ENCODE measurements around the gene PREPL.

Gene PREPL

GRCh38 chr2:44369392-44369791, 8.1 kb upstream of the PREPL start:
- TF ChIP-seq EZH2phosphoT487 (conservative IDR thresholded peaks at IDR 0.05; ENCODE audit: low read length) = no peak
- TF ChIP-seq CTCF (IDR thresholded peaks at IDR 0.05; ENCODE audit: insufficient read depth, low read length, poor library complexity, severe bottlenecking) = no peak
- Histone ChIP-seq H3K27ac (ENCODE audit: low read depth, low read length) (no peak overlapping the region), H3K79me2 (ENCODE audit: insufficient read depth, low read length) (peaks cover 72% of the 10 kb centered on the region), H3K27me3 (ENCODE audit: low read length) (no peaks in the 10 kb centered on the region), H3K9ac (ENCODE audit: low read length) (no peak overlapping the region), H3K9me2 (replicated peaks; ENCODE audit: insufficient read depth, low read length) (no peaks in the 10 kb centered on the region), H3K4me2 (ENCODE audit: low read depth, low read length, poor library complexity, severe bottlenecking) (no peak overlapping the region), H3F3A (ENCODE audit: insufficient read depth) (no peaks in the 10 kb centered on the region), H3K4me3 (ENCODE audit: insufficient read depth, low read length, poor library complexity, severe bottlenecking) (no peak overlapping the region), H3K9me3 (ENCODE audit: insufficient read depth, low read length) (no peaks in the 10 kb centered on the region), H2AFZ (ENCODE audit: low read depth, low read length, severe bottlenecking) (no peak overlapping the region), H3K36me3 (ENCODE audit: low read length) (peaks cover 4% of the 10 kb centered on the region; the same call in 1 of the 2 replicates), H4K20me1 (ENCODE audit: low read depth, low read length) (peaks cover 12% of the 10 kb centered on the region; the same call in 1 of the 2 replicates)

- Histone ChIP-seq H3K27me3 (ENCODE audit: low read length) (no peaks in the 10 kb centered on the region), H3K27ac (ENCODE audit: low read depth, low read length) (no peak overlapping the region), H3K4me3 (ENCODE audit: insufficient read depth, low read length, poor library complexity, severe bottlenecking) (no peak overlapping the region), H3K9ac (ENCODE audit: low read length) (no peak overlapping the region), H3K9me2 (replicated peaks; ENCODE audit: insufficient read depth, low read length) (no peaks in the 10 kb centered on the region), H3K36me3 (ENCODE audit: low read length) (no peaks in the 10 kb centered on the region; the same call in 1 of the 2 replicates), H3F3A (ENCODE audit: insufficient read depth) (no peaks in the 10 kb centered on the region), H3K4me2 (ENCODE audit: low read depth, low read length, poor library complexity, severe bottlenecking) (no peak overlapping the region), H4K20me1 (ENCODE audit: low read depth, low read length) (peaks cover 12% of the 10 kb centered on the region; the same call in 1 of the 2 replicates), H3K79me2 (ENCODE audit: insufficient read depth, low read length) (peaks cover 84% of the 10 kb centered on the region), H2AFZ (ENCODE audit: low read depth, low read length, severe bottlenecking) (no peak overlapping the region), H3K9me3 (ENCODE audit: insufficient read depth, low read length) (no peaks in the 10 kb centered on the region)
- no peak for TF ChIP-seq CTCF (IDR thresholded peaks at IDR 0.05; ENCODE audit: insufficient read depth, low read length, poor library complexity, severe bottlenecking)
Measured at GRCh38 chr2:44367591-44367990, 6.3 kb upstream of the PREPL start.

- Histone ChIP-seq H2AFZ (ENCODE audit: low read depth, low read length, severe bottlenecking) (no peak overlapping the region), H3K27ac (ENCODE audit: low read depth, low read length) (no peak overlapping the region), H4K20me1 (ENCODE audit: low read depth, low read length) (peaks cover 6% of the 10 kb centered on the region; the same call in 1 of the 2 replicates), H3K4me3 (ENCODE audit: insufficient read depth, low read length, poor library complexity, severe bottlenecking) (no peak overlapping the region), H3K36me3 (ENCODE audit: low read length) (no peaks in the 10 kb centered on the region), H3K79me2 (ENCODE audit: insufficient read depth, low read length) (peaks cover 88% of the 10 kb centered on the region), H3K9ac (ENCODE audit: low read length) (no peak overlapping the region), H3F3A (ENCODE audit: insufficient read depth) (no peaks in the 10 kb centered on the region), H3K9me2 (replicated peaks; ENCODE audit: insufficient read depth, low read length) (no peaks in the 10 kb centered on the region), H3K27me3 (ENCODE audit: low read length) (no peaks in the 10 kb centered on the region), H3K9me3 (ENCODE audit: insufficient read depth, low read length) (no peaks in the 10 kb centered on the region), H3K4me2 (ENCODE audit: low read depth, low read length, poor library complexity, severe bottlenecking) (no peak overlapping the region)
- TF ChIP-seq CTCF (IDR thresholded peaks at IDR 0.05; ENCODE audit: insufficient read depth, low read length, poor library complexity, severe bottlenecking) = no peak
- TF ChIP-seq EZH2phosphoT487 (conservative IDR thresholded peaks at IDR 0.05; ENCODE audit: low read length) = no peak
Measured at GRCh38 chr2:44364604-44365003, 3.3 kb upstream of the PREPL start.

Data from SU-DHL-6 (cell line).